ENCODE data around the gene CYP4F11. TPM values are rescaled to one million over a fixed set of nuclear protein-coding genes. Genes with fewer than 3 reads are reported as not detected.

CYP4F11 gene
- total RNA-seq, 1 experiment from 2014 or later = not detected

- peaks cover 72 to 73% of the 10 kb centered on the region in 2 experiments for H3K9me3 Mint-ChIP-seq
- no peak for TF ChIP-seq CTCF (conservative IDR thresholded peaks at IDR 0.05)
- H3K4me1 ChIP-seq (ENCODE audit: insufficient read depth, low read length) = no peaks in the 10 kb centered on the region
- no peak overlapping the region for H2BK12ac ChIP-seq (ENCODE audit: insufficient read length, low read depth, low read length)
- H2AK5ac ChIP-seq (ENCODE audit: insufficient read length, low read length) = no peak overlapping the region
- H3K23me2 ChIP-seq (ENCODE audit: insufficient read length, low read depth, low read length, poor library complexity, severe bottlenecking) = no peaks in the 10 kb centered on the region
- H2AFZ ChIP-seq (ENCODE audit: low read length) = no peak overlapping the region
- H3K27me3 Mint-ChIP-seq (ENCODE audit: low read depth) = peaks cover 1% of the 10 kb centered on the region; the same call in 1 of the 2 replicates
- H3K18ac ChIP-seq (ENCODE audit: insufficient read length, low read depth, low read length) = no peak overlapping the region
- H4K8ac ChIP-seq (replicated peaks; ENCODE audit: insufficient read length, low read depth, low read length) = no peak overlapping the region
- H2BK5ac ChIP-seq (ENCODE audit: insufficient read length, low read length) = no peak overlapping the region
- whole genome bisulfite sequencing (ENCODE audit: extremely low coverage, insufficient read length, low lambda C conversion rate) = no CpG with 5 or more reads among the region's 2 CpGs
- H3K4me2 ChIP-seq (ENCODE audit: insufficient read depth, insufficient read length, low read length) = no peak overlapping the region
- H2BK120ac ChIP-seq (ENCODE audit: low read depth, low read length, poor library complexity, severe bottlenecking) = no peak overlapping the region
- H2BK20ac ChIP-seq (ENCODE audit: low read depth, low read length, poor library complexity, severe bottlenecking) = no peak overlapping the region
- H3K9me3 ChIP-seq (ENCODE audit: control insufficient read depth, low read depth, low read length) = peaks cover 92% of the 10 kb centered on the region
- H3K79me1 ChIP-seq (ENCODE audit: insufficient read depth, low read depth, low read length, poor library complexity, severe bottlenecking) = no peaks in the 10 kb centered on the region
- H3K14ac ChIP-seq (ENCODE audit: insufficient read depth, low read length) = no peak overlapping the region
- no peak overlapping the region for H3T11ph ChIP-seq (ENCODE audit: low read length)
- H3K36me3 Mint-ChIP-seq (ENCODE audit: insufficient read depth in 1 of 3, low read depth in 3 of 3) = peaks cover 5 to 29% (median 11%) of the 10 kb centered on the region in 3 experiments; a peak in 5 of 7 replicates
- H4K91ac ChIP-seq (ENCODE audit: insufficient read length, low read depth, low read length) = no peak overlapping the region
- no peaks in the 10 kb centered on the region for H3K4me1 Mint-ChIP-seq
- no peak overlapping the region for H3K4me3 Mint-ChIP-seq
- H3K79me2 ChIP-seq (ENCODE audit: insufficient read depth, low read length) = no peaks in the 10 kb centered on the region
- no peak overlapping the region for H2BK15ac ChIP-seq (ENCODE audit: low read depth, low read length)
- no peak overlapping the region for H3K4ac ChIP-seq (ENCODE audit: low read depth, low read length)
- no peak overlapping the region for H3K27ac ChIP-seq (ENCODE audit: insufficient read length, low read depth, low read length)
- DNase-seq = no peak
- H4K20me1 ChIP-seq (ENCODE audit: control insufficient read depth, insufficient read depth, insufficient read length) = no peaks in the 10 kb centered on the region
- no peak overlapping the region for H4K5ac ChIP-seq (ENCODE audit: insufficient read length, low read depth, low read length)
- H3K56ac ChIP-seq (ENCODE audit: insufficient read length, low read depth, low read length) = no peak overlapping the region
- H3K27me3 ChIP-seq (ENCODE audit: insufficient read depth, low read length) = no peaks in the 10 kb centered on the region
- H3K23ac ChIP-seq (ENCODE audit: insufficient read length, low read depth, low read length) = no peak overlapping the region
- no peak overlapping the region for H3K9ac ChIP-seq (ENCODE audit: extremely low read depth, insufficient read length, low read length)
- H3K27ac Mint-ChIP-seq = no peak overlapping the region
Observed at GRCh38 chr19:15894359-15894758, 40.0 kb downstream of the CYP4F11 start.
